Activated T-cell treated with anti-CD3 and anti-CD28 coated beads for 1 hour (primary cell): ENCODE data around the gene CNTNAP2.

Experiments used
- DNase-seq: peaks from one replicate; pipeline ENCODE4 v3.0.0-alpha.2; 2020; ENCODE audit warnings: low read depth

The CNTNAP2 gene

GRCh38 chr7:147405621-147406020 lies 1289.0 kb downstream of the CNTNAP2 start:
- no peak for DNase-seq

- DNase-seq, result no peak
Observed at GRCh38 chr7:147406521-147407135, 1290.0 kb downstream of the CNTNAP2 start.

- no peak for DNase-seq
Observed at GRCh38 chr7:147411096-147411495, 1294.5 kb downstream of the CNTNAP2 start.

GRCh38 chr7:147412109-147412508 lies 1295.5 kb downstream of the CNTNAP2 start:
- DNase-seq, result no peak

- DNase-seq, result no peak
Observed at GRCh38 chr7:147412782-147413556, 1296.4 kb downstream of the CNTNAP2 start.

- no peak for DNase-seq
Observed at GRCh38 chr7:147413557-147413870, 1296.9 kb downstream of the CNTNAP2 start.

GRCh38 chr7:147415991-147416390 lies 1299.4 kb downstream of the CNTNAP2 start:
- DNase-seq, result no peak

GRCh38 chr7:147418966-147419365 lies 1302.4 kb downstream of the CNTNAP2 start:
- no peak for DNase-seq

- DNase-seq, result no peak
Observed at GRCh38 chr7:147423875-147424274, 1307.3 kb downstream of the CNTNAP2 start.

- no peak for DNase-seq
Observed at GRCh38 chr7:147428075-147428474, 1311.5 kb downstream of the CNTNAP2 start.

- no peak for DNase-seq
Observed at GRCh38 chr7:147429961-147430360, 1313.4 kb downstream of the CNTNAP2 start.

- DNase-seq, result no peak
Observed at GRCh38 chr7:147432079-147432478, 1315.5 kb downstream of the CNTNAP2 start.

GRCh38 chr7:147432576-147432975 lies 1316.0 kb downstream of the CNTNAP2 start:
- no peak for DNase-seq

GRCh38 chr7:147436718-147437117 lies 1320.1 kb downstream of the CNTNAP2 start:
- no peak for DNase-seq

- no peak for DNase-seq
Observed at GRCh38 chr7:147438216-147438615, 1321.6 kb downstream of the CNTNAP2 start.

- DNase-seq, result no peak
Observed at GRCh38 chr7:147443942-147444341, 1327.3 kb downstream of the CNTNAP2 start.

- DNase-seq, result no peak
Observed at GRCh38 chr7:147452816-147453215, 1336.2 kb downstream of the CNTNAP2 start.

- DNase-seq, result no peak
Observed at GRCh38 chr7:147465223-147465622, 1348.6 kb downstream of the CNTNAP2 start.

- no peak for DNase-seq
Observed at GRCh38 chr7:147472556-147472955, 1356.0 kb downstream of the CNTNAP2 start.

GRCh38 chr7:147474862-147475261 lies 1358.3 kb downstream of the CNTNAP2 start:
- no peak for DNase-seq

- DNase-seq, result no peak
Observed at GRCh38 chr7:147477526-147477925, 1360.9 kb downstream of the CNTNAP2 start.

GRCh38 chr7:147478796-147479195 lies 1362.2 kb downstream of the CNTNAP2 start:
- no peak for DNase-seq

GRCh38 chr7:147483634-147484292 lies 1367.2 kb downstream of the CNTNAP2 start:
- no peak for DNase-seq
